A204.1 (cell line): ENCODE results near the gene CSMD2.

Experiments used
- FAIRE-seq: peaks from 2 replicates; lab custom pipeline; 2012; peaks lifted over from hg19 to GRCh38; lab: Jason Lieb, UNC

CSMD2 gene

DNA sequence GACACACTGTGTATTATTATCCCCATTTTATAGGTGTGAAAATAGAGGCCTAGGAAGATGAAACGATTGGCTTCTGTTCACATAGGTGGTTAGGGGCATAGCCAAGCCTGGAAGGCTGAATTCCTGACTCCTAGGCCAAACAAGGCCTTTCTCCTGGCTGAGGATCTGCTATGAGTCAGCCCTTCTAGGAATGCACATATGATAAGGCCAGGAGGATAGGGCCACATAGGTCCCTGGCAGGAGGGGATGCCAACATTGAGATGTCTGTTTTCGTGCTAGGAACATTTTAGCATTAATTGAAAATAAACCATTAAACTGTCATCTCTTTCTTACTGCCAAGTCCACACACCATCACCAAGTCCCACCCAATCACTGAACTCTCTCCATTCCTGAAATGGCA is 9.2 kb downstream of the CSMD2 start:
- no peak for FAIRE-seq

DNA sequence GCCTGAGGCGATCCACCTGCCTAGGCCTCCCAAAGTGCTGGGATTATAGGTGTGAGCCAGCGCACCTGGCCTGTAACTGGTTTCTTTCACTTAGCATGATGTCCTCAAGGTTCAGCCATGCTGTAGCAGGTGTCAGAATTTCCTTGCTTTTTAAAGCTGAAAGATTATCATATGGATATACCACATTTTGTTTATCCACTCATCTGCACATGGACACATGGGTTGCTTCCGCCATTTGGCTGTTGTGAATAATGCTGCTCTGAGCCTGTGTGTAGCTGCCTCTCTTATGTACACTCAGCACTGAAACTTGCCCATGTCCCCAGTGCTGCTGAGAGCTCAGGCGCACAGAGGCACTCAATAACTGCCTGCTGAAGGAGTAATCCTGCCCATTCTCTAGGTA is 11.8 kb downstream of the CSMD2 start:
- no peak for FAIRE-seq

DNA sequence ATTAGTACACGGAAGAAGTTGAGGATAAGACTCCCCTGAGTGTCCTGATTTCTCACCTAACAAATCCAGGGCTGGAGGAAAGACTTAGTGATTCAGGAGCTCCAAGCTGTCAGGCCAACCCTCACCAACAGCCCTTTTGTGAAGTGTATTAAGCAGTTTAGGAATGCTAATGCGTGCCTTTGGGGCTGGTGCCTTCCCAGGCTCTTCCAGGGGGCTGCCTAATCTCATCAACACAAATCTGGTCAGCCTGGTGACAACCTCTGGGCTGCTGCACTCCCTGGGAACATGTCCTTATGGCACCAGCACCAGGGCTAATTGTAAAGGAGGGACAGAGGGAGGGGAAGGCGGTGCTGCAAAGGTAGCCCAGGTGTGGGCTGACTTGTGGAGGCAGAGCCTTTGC is 15.5 kb downstream of the CSMD2 start:
- no peak for FAIRE-seq

DNA sequence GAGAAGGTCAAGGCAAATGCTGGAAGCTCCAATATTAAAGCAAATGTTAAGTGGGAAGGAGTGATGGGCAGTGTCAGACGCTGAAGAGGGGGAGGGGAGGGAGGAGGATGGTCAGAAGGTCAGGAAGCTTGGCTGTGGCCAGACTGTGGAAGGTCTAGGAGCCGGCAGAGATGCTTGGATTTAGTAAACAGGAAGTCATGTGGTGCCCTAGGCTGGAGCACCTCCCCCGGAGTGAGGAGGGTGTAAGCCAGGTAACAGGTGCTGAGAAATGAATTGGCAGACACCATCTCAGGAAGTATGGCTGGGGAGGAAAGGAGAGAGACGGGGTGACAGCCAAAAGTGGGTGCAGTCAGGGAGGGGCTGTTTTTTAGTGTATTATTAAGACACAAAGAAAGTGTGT is 17.7 kb downstream of the CSMD2 start:
- no peak for FAIRE-seq

DNA sequence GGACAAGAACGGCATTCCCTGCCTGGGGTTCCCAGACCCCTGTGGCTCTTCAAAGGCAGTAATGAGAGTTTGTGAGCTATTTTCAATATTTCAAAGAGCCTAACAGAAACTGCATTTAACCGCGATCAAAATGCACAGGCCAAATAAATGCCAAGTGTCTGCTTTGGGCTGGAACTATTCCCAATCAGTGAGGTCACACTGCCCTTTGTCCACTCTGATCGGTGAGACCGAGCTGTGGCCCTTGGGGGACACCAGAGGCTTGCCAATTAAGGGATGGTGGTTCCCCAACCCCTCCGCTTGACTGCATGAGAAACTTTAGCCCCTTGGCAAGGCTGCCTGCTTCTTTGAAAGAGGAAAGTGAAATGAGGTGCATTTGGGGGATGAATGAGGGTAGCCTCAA is 20.3 kb downstream of the CSMD2 start:
- FAIRE-seq, result no peak

DNA sequence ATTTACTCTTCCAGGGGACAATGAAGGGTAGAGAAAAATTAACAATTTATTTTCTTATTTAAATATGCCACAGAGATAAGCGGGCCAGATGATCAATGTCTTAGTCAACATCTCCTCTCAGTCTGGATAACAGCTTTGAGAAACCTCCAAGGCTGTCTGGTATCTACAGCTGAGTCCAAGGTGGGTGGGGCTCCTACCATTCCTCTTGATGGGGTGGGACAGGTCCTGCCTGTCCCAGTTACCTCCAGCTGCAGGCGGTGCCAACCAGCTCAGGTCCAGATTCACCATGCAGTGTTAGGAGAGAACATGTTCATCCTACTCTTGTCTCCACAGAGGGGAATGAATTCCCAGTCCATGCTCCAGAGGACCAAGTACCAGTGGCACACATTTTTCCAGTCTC is 21.1 kb downstream of the CSMD2 start:
- FAIRE-seq, result no peak

DNA sequence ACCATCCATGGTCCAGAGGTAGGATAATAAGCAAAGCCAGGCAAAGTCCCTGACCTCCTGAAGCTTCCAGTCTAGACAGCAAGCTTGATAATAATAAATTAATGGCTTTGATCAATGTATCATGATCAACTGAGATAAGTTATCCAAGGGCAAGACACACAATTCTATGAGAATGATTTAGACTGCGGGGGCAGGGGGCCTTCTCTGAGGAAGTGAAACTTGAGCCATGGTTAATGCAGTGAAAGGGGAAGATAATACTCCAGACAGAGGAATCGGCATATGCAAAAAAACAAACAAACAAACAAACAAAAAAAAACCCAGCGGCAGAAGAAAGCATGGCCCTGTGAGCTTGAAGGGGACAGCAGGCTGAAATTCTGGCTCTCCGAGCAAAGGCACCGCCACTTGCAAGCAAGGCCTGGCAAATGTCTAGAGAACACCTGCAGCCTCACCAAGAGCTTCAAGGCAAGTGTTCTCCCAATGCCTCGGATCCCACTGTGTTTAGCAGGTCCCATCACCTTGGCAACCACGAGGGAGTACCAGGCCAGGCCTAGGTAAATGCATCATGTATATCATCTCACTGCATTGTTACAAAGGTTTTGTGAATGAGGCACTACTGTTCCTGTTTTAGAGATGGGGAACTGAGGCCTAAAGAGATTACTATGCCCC is 24.9 kb downstream of the CSMD2 start:
- no peak for FAIRE-seq

DNA sequence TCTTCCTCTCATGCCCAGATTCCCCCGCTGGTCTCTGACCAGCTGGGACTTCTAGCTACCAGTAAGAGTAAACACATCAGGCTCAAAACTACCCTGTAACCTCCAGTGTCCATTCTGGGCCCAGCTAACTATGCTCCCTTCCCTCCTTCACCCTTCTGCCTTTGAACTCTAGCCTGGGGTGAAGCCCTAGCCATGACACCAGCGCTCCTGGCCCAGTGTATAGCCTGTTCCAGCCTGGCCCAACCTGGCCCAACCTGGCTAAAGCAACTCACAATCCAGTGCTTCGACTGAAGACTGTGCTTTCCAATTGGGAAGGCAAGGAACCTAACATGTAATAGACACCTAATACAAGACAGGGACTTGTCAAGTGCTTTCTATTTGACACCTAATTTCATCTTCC is 27.6 kb downstream of the CSMD2 start:
- FAIRE-seq, result no peak

DNA sequence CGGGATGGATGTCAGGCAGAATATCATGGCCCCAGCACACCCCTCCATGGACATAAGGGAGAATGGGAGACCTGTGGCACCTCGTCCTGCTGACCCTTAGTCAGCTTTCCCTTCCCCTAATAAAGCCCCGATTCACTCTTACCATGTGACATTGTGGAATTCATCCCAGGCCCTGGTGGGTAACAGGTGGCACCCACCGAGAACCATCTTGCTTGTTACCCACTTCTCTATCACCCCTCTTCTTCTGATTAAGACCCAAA is 32.9 kb downstream of the CSMD2 start:
- FAIRE-seq, result no peak

DNA sequence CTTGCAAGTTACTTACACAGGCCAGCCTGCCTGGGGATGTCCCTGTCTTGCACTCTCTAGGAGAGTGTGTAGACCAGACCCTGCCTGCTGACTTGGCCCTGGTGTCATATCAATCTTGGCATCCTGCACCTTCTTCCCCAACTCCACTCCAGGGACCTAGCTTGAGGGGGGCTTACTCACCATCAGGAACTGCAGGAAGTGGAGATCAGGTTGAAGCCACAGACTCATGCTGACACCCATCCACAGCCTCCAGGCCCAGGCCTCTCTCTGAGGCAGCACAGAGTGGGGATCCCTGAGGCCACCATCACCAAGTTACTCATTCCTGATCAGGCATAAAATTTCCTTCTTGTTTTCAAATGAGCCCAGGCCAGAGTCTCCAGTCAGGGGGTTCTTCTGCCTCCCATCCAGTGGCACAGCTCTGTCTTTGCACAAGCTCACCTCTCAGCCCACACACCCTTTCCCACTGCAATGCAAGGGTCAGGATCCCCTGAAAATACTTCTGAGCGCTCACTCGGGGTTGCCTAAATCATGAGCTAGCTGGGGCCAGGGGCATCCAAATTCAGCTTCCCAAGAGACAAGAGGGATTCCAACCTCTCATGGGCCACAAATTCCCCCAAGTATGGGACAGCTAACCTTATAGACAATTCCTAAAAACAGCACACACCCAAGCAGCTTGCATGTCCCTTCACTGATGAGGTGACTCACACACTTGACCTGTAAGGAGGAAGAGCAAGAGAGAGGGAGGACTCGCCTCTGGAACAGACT is 33.5 kb downstream of the CSMD2 start:
- FAIRE-seq, result no peak

DNA sequence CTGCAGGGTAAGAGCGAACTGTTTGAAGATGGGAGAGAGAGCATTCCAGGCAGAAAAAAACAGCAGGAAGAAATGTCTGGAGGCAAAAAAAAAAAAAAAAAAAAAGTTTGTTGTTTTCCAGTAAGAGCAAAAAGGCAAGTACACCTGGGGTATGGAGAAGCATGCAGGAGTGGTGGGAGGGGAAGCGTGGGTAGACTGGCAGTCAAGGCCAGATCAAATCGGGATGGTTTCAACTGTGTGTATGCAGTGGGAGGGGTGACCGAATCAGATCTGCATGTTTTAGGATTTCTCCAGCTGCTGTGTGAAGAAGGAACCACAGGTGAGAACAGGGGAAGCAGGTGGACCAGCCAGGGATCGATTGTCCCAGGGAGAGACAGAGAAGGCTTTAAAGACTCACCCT is 34.7 kb downstream of the CSMD2 start:
- no peak for FAIRE-seq

DNA sequence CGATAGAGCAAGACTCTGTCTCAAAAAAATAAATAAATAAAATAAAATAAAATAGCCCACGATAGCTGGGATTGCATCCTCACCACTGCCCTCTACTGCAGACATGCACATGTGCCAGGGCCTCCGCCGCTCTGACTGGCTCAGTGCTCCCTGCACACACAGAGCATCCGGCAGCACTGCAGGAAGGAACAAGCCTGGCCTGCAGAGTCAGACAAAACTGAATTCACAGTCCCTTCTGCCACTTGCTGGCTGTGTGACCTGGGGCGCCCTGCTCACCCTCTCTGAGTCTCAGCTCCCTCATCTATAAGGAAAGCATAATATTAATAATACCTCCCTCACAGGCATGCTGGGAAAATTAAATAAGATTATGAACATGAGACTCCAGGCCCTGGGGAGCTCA is 35.4 kb downstream of the CSMD2 start:
- FAIRE-seq, result no peak

DNA sequence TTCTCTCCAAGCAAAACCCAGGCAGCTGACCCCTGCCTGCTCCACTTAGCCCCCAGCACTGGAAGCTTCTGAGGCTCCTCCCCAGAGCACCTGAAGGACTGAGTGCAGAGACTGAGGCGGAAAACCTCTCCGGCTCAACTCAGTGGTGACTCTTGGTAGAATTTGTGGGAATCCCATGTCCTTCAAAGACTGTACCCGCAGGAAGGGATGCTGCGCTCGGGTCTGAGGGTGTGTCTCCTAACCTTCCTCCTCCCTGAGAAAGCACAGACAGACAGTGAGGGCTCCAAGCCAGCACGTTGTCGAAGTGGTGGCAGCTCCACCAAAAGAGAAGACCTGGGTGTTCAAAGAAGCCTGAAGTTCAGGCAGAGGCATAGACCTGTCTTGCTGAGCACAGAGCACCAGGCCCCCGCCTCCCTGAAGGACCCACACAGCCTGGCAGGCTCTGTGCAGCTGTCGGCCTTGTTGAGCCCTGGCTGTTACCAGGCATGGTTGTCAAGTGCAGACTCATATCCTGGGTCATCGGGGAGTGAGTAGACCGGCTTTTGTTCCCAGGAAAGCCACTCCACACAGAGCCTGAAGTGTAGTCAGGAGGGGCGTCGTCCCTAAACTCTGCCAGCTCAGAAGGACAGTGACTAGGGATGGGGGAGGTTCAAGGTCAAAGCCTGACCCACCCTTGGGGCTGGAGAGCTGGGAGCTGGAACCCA is 36.7 kb downstream of the CSMD2 start:
- no peak for FAIRE-seq

DNA sequence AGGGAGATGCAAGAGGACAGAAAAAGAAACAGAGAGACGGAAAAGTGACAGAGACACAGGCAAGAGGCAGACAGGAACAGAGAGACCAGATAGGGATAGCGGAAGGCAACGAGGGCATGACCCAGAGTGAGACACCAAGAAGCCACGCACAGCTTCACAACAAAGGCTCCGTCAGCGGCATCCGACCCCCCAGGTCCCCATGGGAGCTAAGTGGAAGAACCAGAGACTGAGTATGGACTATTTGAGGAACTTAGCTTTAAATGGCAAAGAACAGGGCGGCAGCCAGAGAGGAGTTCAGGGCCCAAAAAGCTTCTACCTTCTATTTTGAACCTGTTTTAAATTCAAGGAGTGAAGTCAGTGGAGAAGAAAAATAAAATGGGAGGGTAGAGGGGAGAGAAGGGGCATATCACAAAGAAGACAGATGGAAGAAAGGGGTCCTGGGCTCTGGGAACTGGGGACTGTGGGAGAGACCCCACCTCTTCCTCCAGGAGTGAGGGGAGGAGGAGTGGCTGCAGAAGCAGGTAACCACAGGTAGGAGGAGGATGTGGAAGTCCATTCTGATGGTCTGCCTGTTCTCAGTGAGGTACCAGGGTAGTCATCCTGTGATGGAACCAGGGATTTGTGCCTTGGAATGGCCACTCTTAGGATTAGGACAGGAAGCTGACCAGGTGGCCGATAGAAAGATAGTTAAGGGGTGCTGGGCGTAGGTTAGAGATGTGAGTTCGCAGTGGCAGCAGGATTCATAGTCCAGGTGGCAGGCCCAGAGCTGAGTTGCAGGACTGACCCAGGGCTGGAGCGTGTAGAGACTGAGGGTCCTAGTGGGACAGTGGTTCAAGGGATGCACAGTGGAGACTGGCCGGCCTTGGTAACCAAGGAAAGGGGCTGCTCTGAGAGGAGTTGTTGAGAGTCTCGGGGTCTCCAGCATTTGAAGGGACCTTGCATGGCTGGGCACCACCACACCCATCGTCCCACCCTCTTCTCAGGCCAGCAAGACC is 37.7 kb downstream of the CSMD2 start:
- FAIRE-seq, result no peak

DNA sequence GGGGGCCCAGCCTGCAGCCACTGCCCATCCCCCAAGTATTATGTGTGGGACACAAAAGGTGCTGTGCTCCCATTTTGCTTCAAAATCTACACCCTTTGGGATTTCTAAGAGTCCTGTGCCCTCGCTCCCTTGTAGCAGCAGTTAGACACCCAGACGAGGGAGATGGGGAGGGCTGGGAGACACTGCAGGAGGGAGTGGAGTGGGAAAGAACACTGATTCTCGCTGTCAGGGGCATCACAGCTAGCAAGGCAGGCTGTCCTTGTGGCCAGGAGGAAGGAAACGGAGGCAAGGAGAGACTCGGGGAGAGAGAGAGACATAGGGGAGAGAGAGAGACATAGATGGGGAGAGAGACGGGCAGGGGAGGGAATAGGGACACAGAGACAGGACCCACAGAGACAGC is 38.5 kb downstream of the CSMD2 start:
- FAIRE-seq, result no peak

DNA sequence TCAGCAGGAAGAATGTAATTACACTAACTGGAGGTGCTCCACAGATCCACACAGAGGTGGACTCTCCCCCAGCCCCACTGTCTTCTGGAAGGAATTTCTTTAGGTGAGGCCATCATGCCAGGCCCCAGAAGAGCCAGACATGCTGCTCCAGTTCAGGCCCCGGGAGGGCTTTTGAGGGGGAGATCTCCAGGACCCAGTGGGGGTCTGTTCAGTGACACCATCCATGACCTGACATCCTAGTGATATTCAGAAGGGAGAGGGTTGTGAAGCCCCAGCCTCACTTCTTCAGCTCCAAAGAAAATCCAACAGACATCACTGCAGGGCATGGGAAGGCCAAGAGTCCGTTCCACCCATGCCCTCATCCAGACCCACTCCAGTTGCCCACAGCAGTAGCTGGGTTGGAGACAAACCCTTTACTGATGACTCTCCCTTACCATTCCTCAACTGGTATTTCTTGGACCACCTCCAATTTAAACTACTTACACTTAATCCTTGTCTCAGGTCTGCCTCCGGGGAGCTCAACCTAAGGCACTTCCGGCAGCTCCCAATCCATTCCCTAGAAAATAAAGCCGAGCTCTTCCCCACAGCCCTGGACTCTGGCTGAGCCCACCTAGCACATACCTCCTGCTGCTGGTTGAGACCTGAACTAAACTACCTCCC is 39.2 kb downstream of the CSMD2 start:
- FAIRE-seq, result no peak

DNA sequence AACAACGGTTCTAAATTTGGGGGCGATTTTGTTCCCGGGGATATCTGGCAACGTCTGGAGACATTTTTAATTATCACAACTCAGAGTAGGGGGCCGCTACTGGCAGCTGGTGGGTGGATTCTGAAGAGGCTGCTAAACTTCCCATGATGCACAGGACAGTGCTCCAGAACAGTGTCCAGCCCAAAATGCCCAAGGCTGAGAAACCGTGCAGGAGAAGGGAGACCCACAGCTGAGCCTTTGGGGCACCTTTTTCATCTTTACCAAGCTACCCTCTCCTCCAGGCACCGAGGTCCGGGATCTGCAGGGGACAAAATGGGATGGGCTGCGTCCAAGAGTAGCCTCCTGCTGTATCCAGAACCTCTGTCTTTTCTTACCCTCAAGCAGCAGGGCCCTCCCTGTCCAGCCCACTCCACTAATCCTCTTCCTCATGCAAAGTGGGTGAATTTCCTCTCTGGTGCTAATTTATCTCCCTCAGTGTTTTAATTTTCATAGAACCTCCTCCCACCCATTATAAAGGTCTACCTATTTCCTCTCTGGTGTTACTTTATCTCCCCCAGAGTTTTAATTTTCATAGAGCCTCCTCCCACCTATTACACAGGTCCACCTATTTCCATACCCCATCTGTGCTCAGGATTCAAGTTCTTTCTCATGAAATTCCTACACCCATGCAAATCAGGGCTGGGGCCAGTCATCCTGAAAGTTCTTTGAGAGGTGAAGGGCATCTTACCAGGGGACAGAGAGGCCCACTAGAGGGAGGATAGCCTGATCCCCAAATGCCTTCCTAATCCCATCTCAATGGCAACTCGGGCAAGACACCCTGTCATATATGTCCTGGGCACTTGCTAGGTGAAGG is 42.7 kb downstream of the CSMD2 start:
- no peak for FAIRE-seq

DNA sequence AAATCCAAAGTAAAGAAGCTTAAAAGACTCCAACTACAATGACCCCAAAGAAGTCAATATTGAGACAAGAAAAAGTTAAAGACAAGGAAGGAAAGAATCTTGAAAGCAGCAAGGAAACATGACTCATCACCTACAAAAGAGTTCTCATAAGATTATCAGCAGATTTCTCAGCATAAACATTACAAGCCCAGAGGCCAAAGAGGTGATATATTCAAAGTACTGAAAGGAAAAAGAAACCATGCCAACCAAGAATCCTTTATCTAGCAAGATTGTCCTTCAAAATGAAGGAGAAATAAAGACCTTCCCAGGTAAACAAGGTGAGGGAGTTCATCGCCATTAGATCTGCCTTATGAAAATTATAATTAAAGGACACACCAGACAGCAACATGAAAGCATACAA is 49.8 kb downstream of the CSMD2 start:
- FAIRE-seq, result no peak

DNA sequence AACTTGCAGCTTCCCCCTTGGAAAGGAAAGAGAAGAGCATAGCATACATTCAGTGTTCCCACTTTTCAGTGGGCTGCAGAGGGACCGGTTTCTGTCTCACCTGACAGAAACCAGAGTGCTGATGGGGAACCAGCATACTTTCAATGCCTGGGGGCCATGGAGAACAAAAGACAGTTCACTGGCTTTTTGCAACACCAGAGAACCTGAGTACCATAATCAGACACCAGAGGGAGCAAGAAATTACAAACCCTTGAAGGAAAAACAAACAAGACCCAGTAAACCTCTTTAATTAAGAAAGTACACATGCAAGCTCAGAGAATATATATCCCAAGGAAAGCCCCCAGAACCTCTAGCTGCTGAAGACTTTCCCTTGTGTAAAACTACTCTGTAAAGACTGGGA is 51.1 kb downstream of the CSMD2 start:
- FAIRE-seq, result no peak

DNA sequence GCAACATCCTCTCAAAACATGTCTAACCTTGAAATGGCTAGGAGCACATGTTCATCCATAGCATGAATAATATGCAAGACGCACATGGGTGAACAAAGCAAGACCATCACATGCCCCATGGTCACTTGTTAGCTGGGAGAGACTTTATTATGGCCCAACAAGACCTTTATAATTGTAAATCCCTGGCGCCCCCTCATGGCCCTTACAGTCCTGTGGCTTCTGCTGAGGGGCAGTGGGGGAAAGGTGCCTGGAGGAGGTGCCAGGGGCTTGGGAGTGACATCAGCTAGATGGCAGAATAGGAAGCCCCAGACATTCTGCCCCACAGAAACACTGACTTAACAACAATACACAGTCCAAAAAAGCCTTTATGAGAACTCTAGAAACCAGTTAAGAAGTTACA is 51.7 kb downstream of the CSMD2 start:
- FAIRE-seq, result no peak

DNA sequence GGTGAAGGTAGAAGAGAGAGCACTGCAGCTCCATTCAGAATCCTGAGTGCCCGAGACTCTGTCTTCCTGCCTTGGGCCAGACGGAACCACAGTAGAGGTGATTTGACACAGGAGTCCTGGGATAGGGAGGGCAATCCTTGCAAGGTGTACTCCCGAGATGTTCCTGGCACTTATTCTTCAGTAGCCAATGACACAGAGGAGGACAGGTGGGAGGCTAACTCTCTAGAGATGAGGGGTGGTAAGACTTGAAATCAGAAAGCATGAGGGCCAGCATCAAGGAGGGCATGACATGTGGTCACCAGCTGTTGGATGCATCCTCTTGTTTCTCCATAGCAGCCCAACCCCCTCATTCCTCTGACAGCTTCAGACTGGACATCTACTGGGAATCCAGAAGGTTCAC is 56.3 kb downstream of the CSMD2 start:
- no peak for FAIRE-seq
